ENCODE results near the gene ASS1. TPM values are rescaled to one million over a fixed set of nuclear protein-coding genes. Genes with fewer than 3 reads are reported as not detected.

The ASS1 gene
- total RNA-seq, 1 experiment from 2014 or later: 83.0 TPM

DNA sequence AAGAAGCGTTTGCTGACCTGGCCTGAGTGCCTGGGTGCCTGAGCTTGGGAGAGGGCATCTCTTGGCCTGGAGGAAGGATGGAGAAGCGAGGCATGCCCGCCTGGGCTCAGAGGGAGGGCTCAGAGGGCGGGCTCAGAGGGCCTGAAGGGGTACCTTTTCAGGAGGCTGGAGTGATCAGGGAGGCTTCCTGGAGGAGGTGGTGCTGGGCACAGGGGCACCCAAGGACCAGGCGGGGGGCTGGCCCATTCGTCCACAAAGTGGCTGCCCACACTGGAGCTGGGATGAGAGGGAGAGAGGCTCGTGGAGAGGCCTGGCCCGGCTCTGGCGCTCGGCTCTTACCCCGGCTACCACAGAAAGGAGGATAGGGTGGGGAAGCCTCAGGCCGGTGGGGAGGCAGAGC, 32.8 kb downstream of the ASS1 start:
- H3K36me3 ChIP-seq (ENCODE audit: low read depth, low read length): no peaks in the 10 kb centered on the region
- no peaks in the 10 kb centered on the region for H3F3A ChIP-seq (ENCODE audit: low read length, unreplicated experiment)
- H3K4me1 ChIP-seq (ENCODE audit: insufficient read depth, low read length): no peaks in the 10 kb centered on the region
- no peak overlapping the region for H3K9ac ChIP-seq (ENCODE audit: low read length)
- H3K27ac ChIP-seq (ENCODE audit: low read length): no peak overlapping the region
- H3K9me2 ChIP-seq (replicated peaks; ENCODE audit: low read length): no peaks in the 10 kb centered on the region
- no peaks in the 10 kb centered on the region for H4K20me1 ChIP-seq (ENCODE audit: low read length)
- H3K4me3 ChIP-seq (ENCODE audit: low read length): no peak overlapping the region
- CTCF ChIA-PET: no interaction called here
- no peak overlapping the region for H2AFZ ChIP-seq (ENCODE audit: low read length)
- no peaks in the 10 kb centered on the region for H3K9me3 ChIP-seq (ENCODE audit: low read length)
- ATAC-seq (no peak), DNase-seq (no peak)
- POLR2A ChIA-PET (ENCODE audit: unreplicated experiment): no interaction called here
- TF ChIP-seq EZH2 (IDR thresholded peaks at IDR 0.05; ENCODE audit: low read length, unreplicated experiment): no peak
- TF ChIP-seq, protein P1, sequence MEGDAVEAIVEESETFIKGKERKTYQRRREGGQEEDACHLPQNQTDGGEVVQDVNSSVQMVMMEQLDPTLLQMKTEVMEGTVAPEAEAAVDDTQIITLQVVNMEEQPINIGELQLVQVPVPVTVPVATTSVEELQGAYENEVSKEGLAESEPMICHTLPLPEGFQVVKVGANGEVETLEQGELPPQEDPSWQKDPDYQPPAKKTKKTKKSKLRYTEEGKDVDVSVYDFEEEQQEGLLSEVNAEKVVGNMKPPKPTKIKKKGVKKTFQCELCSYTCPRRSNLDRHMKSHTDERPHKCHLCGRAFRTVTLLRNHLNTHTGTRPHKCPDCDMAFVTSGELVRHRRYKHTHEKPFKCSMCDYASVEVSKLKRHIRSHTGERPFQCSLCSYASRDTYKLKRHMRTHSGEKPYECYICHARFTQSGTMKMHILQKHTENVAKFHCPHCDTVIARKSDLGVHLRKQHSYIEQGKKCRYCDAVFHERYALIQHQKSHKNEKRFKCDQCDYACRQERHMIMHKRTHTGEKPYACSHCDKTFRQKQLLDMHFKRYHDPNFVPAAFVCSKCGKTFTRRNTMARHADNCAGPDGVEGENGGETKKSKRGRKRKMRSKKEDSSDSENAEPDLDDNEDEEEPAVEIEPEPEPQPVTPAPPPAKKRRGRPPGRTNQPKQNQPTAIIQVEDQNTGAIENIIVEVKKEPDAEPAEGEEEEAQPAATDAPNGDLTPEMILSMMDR (conservative IDR thresholded peaks at IDR 0.05; ENCODE audit: low read depth, low read length): no peak
- TF ChIP-seq EZH2phosphoT487 (IDR thresholded peaks at IDR 0.05; ENCODE audit: borderline replicate concordance, low read length): no peak
- H3K79me2 ChIP-seq (ENCODE audit: low read length): no peaks in the 10 kb centered on the region
- intact Hi-C loops (cut with micrococcal nuclease): no loop called here
- no peaks in the 10 kb centered on the region for H3K27me3 ChIP-seq (ENCODE audit: low read length)
- H3K4me2 ChIP-seq (ENCODE audit: low read length): no peak overlapping the region
- no TSS peak for BruUV-seq (replicated peaks)

- H3K9me3 ChIP-seq (ENCODE audit: low read length): no peaks in the 10 kb centered on the region
- ATAC-seq: no peak
- no peaks in the 10 kb centered on the region for H3K9me2 ChIP-seq (replicated peaks; ENCODE audit: low read length)
- TF ChIP-seq EZH2 (IDR thresholded peaks at IDR 0.05; ENCODE audit: low read length, unreplicated experiment) (no peak), EZH2phosphoT487 (IDR thresholded peaks at IDR 0.05; ENCODE audit: borderline replicate concordance, low read length) (no peak)
- TF ChIP-seq, protein P1 (conservative IDR thresholded peaks at IDR 0.05; ENCODE audit: low read depth, low read length): no peak
- H3K27ac ChIP-seq (ENCODE audit: low read length): no peak overlapping the region
- no peak overlapping the region for H3K4me2 ChIP-seq (ENCODE audit: low read length)
- CTCF ChIA-PET: no interaction called here
- no peaks in the 10 kb centered on the region for H3K36me3 ChIP-seq (ENCODE audit: low read depth, low read length)
- no TSS peak for BruUV-seq (replicated peaks)
- H3K9ac ChIP-seq (ENCODE audit: low read length): no peak overlapping the region
- no peak overlapping the region for H2AFZ ChIP-seq (ENCODE audit: low read length)
- H3F3A ChIP-seq (ENCODE audit: low read length, unreplicated experiment): no peaks in the 10 kb centered on the region
- DNase-seq: no peak
- H4K20me1 ChIP-seq (ENCODE audit: low read length): no peaks in the 10 kb centered on the region
- no peaks in the 10 kb centered on the region for H3K4me1 ChIP-seq (ENCODE audit: insufficient read depth, low read length)
- no peaks in the 10 kb centered on the region for H3K79me2 ChIP-seq (ENCODE audit: low read length)
- intact Hi-C loops (cut with micrococcal nuclease): no loop called here
- H3K4me3 ChIP-seq (ENCODE audit: low read length): no peak overlapping the region
- H3K27me3 ChIP-seq (ENCODE audit: low read length): no peaks in the 10 kb centered on the region
- POLR2A ChIA-PET (ENCODE audit: unreplicated experiment): no interaction called here
Measured at GRCh38 chr9:130478152-130478551, 33.4 kb downstream of the ASS1 start.

GRCh38 chr9:130478736-130479575, 34.2 kb downstream of the ASS1 start:
- no peaks in the 10 kb centered on the region for H3K79me2 ChIP-seq (ENCODE audit: low read length)
- ATAC-seq (no peak), DNase-seq (no peak)
- no peaks in the 10 kb centered on the region for H3K4me1 ChIP-seq (ENCODE audit: insufficient read depth, low read length)
- no peak overlapping the region for H3K4me3 ChIP-seq (ENCODE audit: low read length)
- ChIA-PET CTCF (no interaction called here), POLR2A (ENCODE audit: unreplicated experiment) (no interaction called here)
- H3F3A ChIP-seq (ENCODE audit: low read length, unreplicated experiment): no peaks in the 10 kb centered on the region
- no peak overlapping the region for H3K27ac ChIP-seq (ENCODE audit: low read length)
- no peaks in the 10 kb centered on the region for H4K20me1 ChIP-seq (ENCODE audit: low read length)
- H3K9me3 ChIP-seq (ENCODE audit: low read length): no peaks in the 10 kb centered on the region
- intact Hi-C loops (cut with micrococcal nuclease): no loop called here
- no peak overlapping the region for H2AFZ ChIP-seq (ENCODE audit: low read length)
- no peak overlapping the region for H3K9ac ChIP-seq (ENCODE audit: low read length)
- no peaks in the 10 kb centered on the region for H3K27me3 ChIP-seq (ENCODE audit: low read length)
- no peaks in the 10 kb centered on the region for H3K36me3 ChIP-seq (ENCODE audit: low read depth, low read length)
- H3K4me2 ChIP-seq (ENCODE audit: low read length): no peak overlapping the region
- TF ChIP-seq, protein P1 (conservative IDR thresholded peaks at IDR 0.05; ENCODE audit: low read depth, low read length): no peak
- TF ChIP-seq EZH2 (IDR thresholded peaks at IDR 0.05; ENCODE audit: low read length, unreplicated experiment) (no peak), EZH2phosphoT487 (IDR thresholded peaks at IDR 0.05; ENCODE audit: borderline replicate concordance, low read length) (no peak)
- H3K9me2 ChIP-seq (replicated peaks; ENCODE audit: low read length): no peaks in the 10 kb centered on the region
- no TSS peak for BruUV-seq (replicated peaks)
